ENCODE measurements around the gene ABCA4.

ABCA4 gene

GRCh38 chr1:94024104-94024792, 96.7 kb downstream of the ABCA4 start:
- DNase-seq: no peak

GRCh38 chr1:94022471-94023189, 98.3 kb downstream of the ABCA4 start:
- no peak for DNase-seq

- DNase-seq: no peak
Observed at GRCh38 chr1:94020764-94021579, 100.0 kb downstream of the ABCA4 start.

- no peak for DNase-seq
Observed at GRCh38 chr1:94019327-94019726, 101.6 kb downstream of the ABCA4 start.

- DNase-seq: no peak
Observed at GRCh38 chr1:94017155-94017829, 103.7 kb downstream of the ABCA4 start.

DNA sequence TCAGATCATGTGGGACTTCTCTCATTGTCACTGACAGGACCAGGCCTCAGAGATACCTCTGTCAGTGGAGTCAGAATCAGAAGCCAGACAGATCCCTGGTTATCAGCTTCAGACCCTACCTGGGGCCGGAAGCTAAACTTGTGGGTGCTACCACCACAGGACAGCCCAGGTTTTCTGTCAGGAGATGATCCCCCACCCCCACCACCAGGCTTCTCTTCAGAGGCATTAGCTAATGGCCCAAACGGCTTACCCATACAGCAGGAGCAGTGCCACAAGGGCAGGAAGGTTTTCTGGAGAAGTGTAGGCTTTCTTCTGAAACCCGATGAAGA, 105.5 kb downstream of the ABCA4 start:
- DNase-seq: no peak

DNA sequence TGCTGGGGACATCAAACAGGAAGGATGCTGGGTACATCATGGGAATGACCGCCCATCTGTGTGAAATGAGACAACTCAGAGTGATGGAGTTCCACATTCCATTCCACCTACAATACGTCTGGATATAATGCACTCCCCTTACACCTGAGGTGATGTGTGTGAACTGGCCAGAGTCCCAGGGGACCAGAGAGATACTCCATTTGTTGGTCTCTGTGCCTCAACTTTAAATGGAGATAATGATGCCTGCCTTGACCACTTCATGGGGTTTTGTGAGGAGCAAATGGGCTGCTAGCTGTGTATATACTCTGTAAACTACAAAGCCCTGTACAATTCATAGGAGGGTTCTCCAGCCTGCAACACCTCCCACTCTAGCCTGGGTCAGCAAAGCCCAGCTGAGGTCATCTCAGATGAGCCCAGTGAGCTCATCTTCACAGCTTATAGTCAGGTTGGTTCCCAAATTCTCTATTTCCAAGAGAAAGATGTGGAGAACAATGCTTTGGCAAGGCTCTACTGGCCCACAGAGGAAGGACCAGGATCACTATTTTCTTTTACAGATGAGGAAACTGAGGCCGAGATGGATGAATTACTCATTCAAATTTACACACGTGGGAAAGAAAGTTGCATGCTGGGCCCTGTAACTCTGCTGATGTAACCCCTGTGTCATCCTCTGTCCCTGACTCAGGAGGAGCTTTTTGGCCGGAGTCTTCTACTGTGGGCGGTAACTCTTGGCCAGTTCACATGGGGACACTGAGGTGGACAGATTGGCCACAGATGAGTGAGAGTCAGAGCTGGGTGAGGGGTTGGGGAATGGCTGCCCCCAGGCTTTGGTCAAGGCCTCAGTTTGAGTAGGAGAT, 106.1 kb downstream of the ABCA4 start:
- no peak for DNase-seq

GRCh38 chr1:94014087-94014486, 106.9 kb downstream of the ABCA4 start:
- no peak for DNase-seq

GRCh38 chr1:94013367-94013878, 107.5 kb downstream of the ABCA4 start:
- DNase-seq: no peak

DNA sequence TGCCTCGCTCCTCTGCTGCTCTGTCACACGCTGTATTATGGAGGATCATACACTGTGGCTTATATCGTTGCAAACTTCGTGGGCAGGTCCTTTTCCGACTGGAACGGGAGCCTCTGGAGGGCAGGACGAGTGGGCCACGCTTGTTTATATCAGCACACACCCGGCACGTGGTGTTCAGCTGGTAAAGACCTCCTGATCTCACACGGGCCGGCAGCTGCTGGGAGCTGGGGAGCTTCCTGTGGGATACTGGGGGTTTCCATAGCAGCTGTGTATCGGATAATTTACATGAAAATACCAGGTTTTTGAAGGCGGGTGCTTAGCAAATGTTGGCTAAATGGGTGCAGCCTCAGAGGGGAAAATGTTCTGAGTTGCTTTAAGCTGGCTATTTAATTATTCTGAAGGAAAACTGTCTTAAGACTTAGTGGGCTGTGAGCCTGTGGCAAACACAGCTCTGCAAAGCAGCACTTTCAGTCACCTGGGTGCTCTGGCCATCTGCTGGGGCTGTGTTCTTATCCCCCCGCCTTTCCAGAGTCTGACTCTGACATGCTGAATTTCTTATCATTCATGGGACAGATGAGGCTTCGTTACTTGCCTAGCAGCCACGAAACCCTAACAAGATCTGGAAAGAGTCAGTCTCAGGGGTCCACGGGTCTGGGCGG, 108.1 kb downstream of the ABCA4 start:
- no peak for DNase-seq

DNA sequence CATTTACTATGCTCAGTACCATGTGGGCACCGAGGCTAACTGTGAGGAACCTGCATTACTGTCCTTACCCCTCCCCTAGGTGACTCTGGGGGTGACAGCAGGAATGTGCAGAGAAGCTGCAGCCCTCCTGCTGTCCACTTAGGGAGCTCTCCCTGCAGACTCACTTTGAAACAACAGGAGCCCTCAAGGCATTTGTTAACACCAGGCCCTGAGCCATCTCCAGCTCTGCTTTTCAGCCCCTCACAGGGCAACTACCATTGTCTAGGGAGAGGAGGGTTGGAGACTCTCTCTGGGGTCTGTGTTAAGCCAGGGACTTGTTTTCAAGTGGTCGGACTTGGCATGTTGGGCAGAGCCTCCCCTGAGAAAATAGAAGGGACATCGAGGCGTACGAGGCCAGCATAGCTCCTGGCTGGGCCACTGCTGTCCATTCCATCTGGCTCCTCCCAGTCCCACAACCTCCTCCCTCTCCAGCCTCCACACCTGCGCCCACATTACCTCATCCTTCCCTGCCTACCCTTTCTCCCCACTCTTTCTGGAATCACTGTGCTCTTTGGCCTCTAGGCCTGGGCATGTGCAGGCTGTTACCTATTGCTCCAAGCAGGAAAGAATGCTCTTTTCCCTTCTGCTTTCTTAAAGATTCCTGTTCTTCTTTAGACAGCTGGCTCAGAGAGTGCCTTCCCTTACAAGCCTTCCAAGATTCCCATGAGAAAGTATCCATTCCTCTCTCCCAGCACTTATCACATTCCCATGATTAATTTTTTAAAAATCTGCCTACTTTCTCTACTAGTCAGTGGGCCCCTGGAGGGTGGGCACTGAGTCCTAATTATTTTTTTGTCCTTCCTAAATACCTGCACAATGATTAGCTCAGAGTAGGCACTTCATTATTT, 109.0 kb downstream of the ABCA4 start:
- DNase-seq: no peak

DNA sequence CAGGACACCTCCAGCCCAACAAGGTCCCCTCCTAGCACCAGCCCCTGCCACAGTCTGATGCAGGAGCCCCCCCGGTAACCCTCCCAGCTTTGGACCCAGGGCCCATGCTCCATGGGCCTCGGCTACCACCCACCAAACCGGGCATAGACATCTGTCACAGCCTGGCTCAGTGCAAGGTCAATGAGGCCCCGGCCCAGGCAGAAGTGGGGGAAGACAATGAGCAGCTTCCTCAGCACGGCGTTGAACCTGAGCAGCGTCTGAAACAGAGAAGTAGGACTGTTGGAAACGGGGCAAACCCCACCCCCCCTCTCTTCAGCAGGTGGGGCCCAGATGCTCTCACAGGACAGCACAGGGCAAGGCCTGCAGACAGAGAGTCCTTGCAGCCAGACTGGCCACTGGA, 109.8 kb downstream of the ABCA4 start:
- DNase-seq: no peak

GRCh38 chr1:94009304-94009703, 111.6 kb downstream of the ABCA4 start:
- no peak for DNase-seq

DNA sequence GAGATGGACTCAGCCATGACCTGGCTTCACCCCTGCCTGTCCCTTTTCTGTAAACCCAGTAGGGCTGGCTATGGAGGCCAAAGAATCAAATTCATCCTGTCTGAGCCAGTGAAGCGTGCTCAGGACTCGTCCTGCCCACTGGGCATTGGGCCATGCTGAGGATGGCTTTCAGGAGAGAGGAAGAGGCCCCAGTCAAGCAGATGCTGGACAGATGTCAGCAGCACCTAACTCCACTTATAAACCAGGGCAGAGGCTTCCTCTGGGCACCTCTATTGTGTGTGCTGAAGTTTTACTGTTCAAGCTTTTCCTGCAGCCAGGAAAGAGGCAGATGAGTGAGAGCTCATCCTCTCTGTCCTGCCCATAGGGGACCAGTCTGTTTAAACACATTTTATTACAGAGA, 114.3 kb downstream of the ABCA4 start:
- no peak for DNase-seq

DNA sequence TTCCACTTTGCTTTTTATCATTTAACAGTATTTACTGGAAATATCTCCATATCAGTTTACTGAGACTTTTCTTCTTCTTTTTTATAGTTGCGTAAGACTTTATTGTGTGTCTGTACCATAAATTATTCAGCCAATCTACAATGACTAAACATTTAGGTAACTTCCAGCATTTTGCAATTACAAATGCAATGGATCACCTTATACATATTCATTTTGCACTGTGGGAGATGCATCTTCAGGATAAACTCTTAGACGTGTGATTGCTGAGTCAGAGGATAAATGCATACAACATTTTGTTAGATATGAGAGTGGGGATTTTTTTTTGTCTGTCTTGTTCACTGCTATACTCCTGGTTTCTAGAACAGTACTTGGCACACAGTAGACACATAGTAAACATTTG, 116.0 kb downstream of the ABCA4 start:
- DNase-seq: no peak

DNA sequence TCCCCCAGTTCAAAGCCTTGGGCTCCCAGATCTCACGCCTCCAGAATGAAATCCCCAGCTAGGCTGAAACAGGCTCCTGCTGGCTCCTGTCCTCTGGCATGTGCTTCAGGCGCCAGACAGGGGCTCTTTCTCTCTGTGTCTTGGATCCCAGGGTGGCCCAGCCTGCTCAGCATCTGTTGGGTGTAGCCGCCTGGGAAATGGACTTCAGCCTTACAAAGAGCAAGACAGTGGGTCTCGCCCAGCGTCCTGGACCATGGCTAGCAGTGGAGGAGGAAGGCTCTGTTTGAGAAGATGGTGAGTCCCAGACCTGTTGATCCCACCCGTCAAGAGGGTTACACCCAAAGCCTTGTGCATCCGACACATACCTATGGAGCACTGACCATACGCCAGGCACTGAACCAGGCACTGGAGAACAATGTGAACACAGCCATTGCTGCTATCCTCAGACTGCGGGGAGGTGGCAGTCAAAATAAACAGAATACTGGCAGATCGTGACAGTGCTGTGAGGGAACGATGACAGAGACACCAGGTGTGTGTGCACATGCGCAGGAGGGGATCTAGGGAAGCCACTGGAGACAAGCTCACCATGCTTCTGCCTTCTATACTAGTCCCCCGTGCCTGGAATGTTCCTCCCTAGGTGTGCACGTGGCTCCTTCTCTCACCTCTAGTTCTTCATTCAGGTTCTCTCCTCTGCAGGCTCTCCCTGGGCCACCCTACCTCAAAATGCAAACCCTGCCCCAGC, 118.7 kb downstream of the ABCA4 start:
- DNase-seq: no peak

DNA sequence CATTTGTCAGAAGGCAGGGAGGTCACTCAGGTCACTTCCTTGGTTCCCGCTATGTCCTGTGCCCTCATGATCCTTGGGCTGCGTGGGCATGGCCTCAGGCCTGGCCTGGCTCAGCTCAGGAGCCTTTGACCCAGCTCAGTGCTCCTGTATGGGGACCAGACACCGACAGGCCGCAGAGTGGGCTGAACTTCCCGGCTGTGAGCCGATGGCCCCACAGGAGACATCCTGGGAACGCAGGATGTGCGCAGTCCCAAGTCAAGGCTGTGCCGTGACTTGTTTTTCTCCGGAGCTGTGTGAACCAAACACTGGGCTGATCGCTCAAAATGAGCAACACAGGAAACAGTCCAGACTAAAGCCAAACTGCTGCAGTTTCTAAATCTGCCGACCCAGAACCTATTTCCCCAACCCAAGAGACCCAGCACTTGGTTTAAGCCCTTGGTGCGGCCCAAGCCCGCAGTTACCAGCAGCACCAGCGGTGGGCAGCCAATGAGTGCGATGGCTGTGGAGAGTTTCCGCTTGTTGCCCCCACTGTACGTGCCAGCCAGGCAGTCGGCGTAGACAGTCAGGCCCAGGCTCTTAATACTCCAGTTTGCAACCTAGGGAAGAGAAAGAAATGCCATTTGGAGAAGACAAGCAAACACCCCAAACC, 119.4 kb downstream of the ABCA4 start:
- DNase-seq: no peak

DNA sequence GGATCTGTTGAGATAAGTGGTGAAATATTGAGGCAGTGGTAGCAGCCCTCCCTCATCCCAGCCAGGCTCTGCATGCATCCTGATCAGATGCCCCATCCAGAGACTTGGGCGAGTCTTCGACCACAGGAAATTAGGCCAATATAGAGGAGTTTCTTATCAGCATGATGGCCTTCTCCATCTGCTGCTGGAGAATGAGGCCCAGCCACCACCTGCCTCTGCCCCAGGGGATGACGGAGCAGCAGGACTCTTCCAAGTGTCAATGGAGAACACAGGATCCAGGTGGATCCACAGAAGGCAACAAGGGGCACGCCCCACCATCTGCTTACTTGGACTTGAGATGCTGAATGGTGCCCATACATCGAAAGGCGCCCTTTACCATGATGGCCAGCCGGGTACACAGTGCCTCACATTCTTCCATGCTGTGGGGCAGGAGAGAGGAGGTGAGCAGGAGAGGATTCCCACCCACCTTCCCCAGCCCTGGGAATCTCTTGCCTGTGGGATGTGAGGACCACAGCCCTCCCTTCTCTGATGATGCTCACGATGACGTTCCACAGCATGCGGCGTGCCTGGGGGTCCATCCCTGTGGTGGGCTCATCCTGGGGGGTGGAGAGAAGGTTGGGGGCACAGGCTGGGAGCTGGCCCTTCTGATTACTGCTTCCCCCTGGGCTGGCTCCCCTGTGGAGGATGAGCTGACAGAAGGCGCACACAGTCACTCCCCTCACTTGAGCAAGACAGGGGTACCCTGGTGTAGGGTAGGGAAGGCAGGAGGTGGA, 120.3 kb downstream of the ABCA4 start:
- no peak for DNase-seq
